Endothelial cell (in vitro differentiated cells): Measurements from ENCODE around the gene TECPR1. TPM values are rescaled to one million over a fixed set of nuclear protein-coding genes. Genes with fewer than 3 reads are reported as not detected.

ENCODE experiments used
- DNase-seq: peaks from one replicate; pipeline ENCODE4 v3.0.0; 2021; ENCODE audit warnings: low spot score
- H3K27ac Mint-ChIP-seq: one replicate; pipeline ENCODE4 v1.8.0; 2021; ENCODE audit warnings: mixed read lengths, inconsistent platforms; ENCODE audit not compliant: unreplicated experiment
- H3K27me3 Mint-ChIP-seq: one replicate; pipeline ENCODE4 v1.8.0; 2021; ENCODE audit warnings: mild to moderate bottlenecking, moderate library complexity, mixed read lengths, inconsistent platforms; ENCODE audit not compliant: unreplicated experiment
- H3K36me3 Mint-ChIP-seq: one replicate; pipeline ENCODE4 v1.8.0; 2021; ENCODE audit warnings: mild to moderate bottlenecking, low read depth, mixed read lengths, inconsistent platforms; ENCODE audit not compliant: unreplicated experiment
- H3K4me1 Mint-ChIP-seq: one replicate; pipeline ENCODE4 v1.8.0; 2021; ENCODE audit warnings: mild to moderate bottlenecking, mixed read lengths, inconsistent platforms; ENCODE audit not compliant: unreplicated experiment
- H3K4me3 Mint-ChIP-seq: one replicate; pipeline ENCODE4 v1.8.0; 2021; ENCODE audit warnings: mild to moderate bottlenecking, mixed read lengths, inconsistent platforms; ENCODE audit not compliant: unreplicated experiment
- H3K9me3 Mint-ChIP-seq: one replicate; pipeline ENCODE4 v1.8.0; 2021; ENCODE audit warnings: mixed read lengths, inconsistent platforms; ENCODE audit not compliant: unreplicated experiment
- total RNA-seq: library from RNA; stranded (reverse); fragmentation: NEBNext Ultra II Directional; extraction: Animal tissue kit (Norgen Biotek cat#: 25700); gene quantifications from one replicate; pipeline ENCODE4 v1.2.1, GENCODE V29; 2021; ENCODE audit not compliant: unreplicated experiment
- TF ChIP-seq, protein P1 (sequence below): fragments of 200-600 bp; sonication (generic); IDR thresholded peaks from one replicate; pipeline ENCODE4 v1.5.0; 2021; ENCODE audit warnings: antibody characterized with exemption; ENCODE audit not compliant: unreplicated experiment

The TECPR1 gene
- total RNA-seq, 1 donor from 2014 or later: 129 TPM

- H3K4me3 Mint-ChIP-seq: peak overlapping the region; percentile 65
- no peaks in the 10 kb centered on the region for H3K9me3 Mint-ChIP-seq
- H3K27me3 Mint-ChIP-seq: peaks cover 5% of the 10 kb centered on the region
- peak overlapping the region; percentile 30 for H3K27ac Mint-ChIP-seq
- TF ChIP-seq, protein P1, sequence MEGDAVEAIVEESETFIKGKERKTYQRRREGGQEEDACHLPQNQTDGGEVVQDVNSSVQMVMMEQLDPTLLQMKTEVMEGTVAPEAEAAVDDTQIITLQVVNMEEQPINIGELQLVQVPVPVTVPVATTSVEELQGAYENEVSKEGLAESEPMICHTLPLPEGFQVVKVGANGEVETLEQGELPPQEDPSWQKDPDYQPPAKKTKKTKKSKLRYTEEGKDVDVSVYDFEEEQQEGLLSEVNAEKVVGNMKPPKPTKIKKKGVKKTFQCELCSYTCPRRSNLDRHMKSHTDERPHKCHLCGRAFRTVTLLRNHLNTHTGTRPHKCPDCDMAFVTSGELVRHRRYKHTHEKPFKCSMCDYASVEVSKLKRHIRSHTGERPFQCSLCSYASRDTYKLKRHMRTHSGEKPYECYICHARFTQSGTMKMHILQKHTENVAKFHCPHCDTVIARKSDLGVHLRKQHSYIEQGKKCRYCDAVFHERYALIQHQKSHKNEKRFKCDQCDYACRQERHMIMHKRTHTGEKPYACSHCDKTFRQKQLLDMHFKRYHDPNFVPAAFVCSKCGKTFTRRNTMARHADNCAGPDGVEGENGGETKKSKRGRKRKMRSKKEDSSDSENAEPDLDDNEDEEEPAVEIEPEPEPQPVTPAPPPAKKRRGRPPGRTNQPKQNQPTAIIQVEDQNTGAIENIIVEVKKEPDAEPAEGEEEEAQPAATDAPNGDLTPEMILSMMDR: no peak
- peaks cover 27% of the 10 kb centered on the region for H3K36me3 Mint-ChIP-seq
- no peaks in the 10 kb centered on the region for H3K4me1 Mint-ChIP-seq
- DNase-seq: no peak
Observed at GRCh38 chr7:98229991-98230745, 21.9 kb downstream of the TECPR1 start.

- H3K27ac Mint-ChIP-seq: no peak overlapping the region
Observed at GRCh38 chr7:98229441-98229840, 22.6 kb downstream of the TECPR1 start.

DNA sequence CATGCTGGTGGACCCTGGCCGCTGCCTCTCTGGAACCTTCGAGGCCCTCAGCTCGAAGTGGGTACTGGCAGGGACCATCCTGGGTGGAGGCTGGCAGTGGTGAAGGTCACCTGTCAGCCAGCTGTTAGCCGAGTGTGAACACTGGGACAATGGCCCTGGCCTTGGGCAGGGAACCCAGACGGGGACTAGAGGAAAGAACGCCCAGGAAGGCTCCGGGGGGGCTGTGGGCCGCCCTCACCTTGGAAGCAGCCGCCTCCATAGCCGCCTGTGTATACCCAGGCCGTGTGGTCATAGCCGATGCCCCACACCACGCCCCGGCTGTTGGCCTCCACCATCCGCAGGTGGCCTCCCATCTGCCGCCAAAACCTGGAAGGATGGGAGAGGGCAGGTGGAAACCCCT lies 23.2 kb downstream of the TECPR1 start:
- peaks cover 5% of the 10 kb centered on the region for H3K27me3 Mint-ChIP-seq
- no peak overlapping the region for H3K4me3 Mint-ChIP-seq
- H3K27ac Mint-ChIP-seq: no peak overlapping the region
- no peak for DNase-seq
- TF ChIP-seq, protein P1: no peak
- no peaks in the 10 kb centered on the region for H3K9me3 Mint-ChIP-seq
- no peaks in the 10 kb centered on the region for H3K4me1 Mint-ChIP-seq
- H3K36me3 Mint-ChIP-seq: peaks cover 15% of the 10 kb centered on the region

More at GRCh38 chr7:98229441-98229840, 22.6 kb downstream of the TECPR1 start:
- DNase-seq: no peak
- Mint-ChIP-seq H3K36me3 (peaks cover 20% of the 10 kb centered on the region), H3K4me1 (no peaks in the 10 kb centered on the region), H3K9me3 (no peaks in the 10 kb centered on the region), H3K27me3 (peaks cover 5% of the 10 kb centered on the region), H3K4me3 (no peak overlapping the region)
- TF ChIP-seq, protein P1: no peak

DNA sequence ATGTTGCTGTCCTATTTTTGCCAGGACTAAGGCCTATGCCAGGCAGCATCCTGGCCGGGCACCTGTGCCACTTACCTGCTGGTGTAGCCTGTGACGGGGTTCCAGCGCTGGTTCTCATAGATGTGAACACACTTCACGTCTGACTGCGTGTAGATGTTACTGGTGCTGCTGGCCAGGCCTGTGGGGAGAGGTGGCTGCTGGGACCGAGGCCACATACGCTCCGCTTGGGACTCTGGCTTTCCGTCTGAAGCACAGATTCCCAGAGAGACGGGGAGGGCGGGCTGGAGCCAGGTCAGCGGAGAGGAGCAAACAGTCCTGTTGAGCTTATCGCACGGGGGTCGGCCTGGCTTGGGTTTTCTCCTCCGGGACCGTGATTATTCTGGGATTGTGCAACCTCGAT lies 24.1 kb downstream of the TECPR1 start:
- no peak for DNase-seq

More for the DNA sequence above, 24.1 kb downstream of the TECPR1 start:
- Mint-ChIP-seq H3K27me3 (peaks cover 5% of the 10 kb centered on the region), H3K4me1 (no peaks in the 10 kb centered on the region), H3K9me3 (no peaks in the 10 kb centered on the region), H3K36me3 (peaks cover 14% of the 10 kb centered on the region), H3K4me3 (no peak overlapping the region), H3K27ac (no peak overlapping the region)
- TF ChIP-seq, protein P1: no peak
